Measurements from ENCODE around the gene KDM4C. TPM values are rescaled to one million over a fixed set of nuclear protein-coding genes. Genes with fewer than 3 reads are reported as not detected.

The KDM4C gene
- total RNA-seq, 1 donor from 2014 or later, result 39.8 TPM

- Histone ChIP-seq H3K9me3 (no peaks in the 10 kb centered on the region), H3K27ac (no peak overlapping the region), H3K36me3 (no peaks in the 10 kb centered on the region), H3K4me1 (no peaks in the 10 kb centered on the region), H3K27me3 (ENCODE audit: low read depth) (no peaks in the 10 kb centered on the region), H3K4me3 (no peak overlapping the region)
- DNase-seq (no peak), ATAC-seq (no peak)
- TF ChIP-seq CTCF (IDR thresholded peaks at IDR 0.05), result no peak
- intact Hi-C loops (cut with DNase I), result no loop called here
These were observed 204.2 kb downstream of the KDM4C start for GRCh38 chr9:6961845-6962522.

GRCh38 chr9:6965566-6965965 lies 207.8 kb downstream of the KDM4C start:
- Histone ChIP-seq H3K36me3 (no peaks in the 10 kb centered on the region), H3K27ac (no peak overlapping the region), H3K4me3 (no peak overlapping the region), H3K27me3 (ENCODE audit: low read depth) (no peaks in the 10 kb centered on the region), H3K9me3 (no peaks in the 10 kb centered on the region), H3K4me1 (no peaks in the 10 kb centered on the region)
- TF ChIP-seq CTCF (IDR thresholded peaks at IDR 0.05), result no peak
- intact Hi-C loops (cut with DNase I), result no loop called here
- no peak for DNase-seq
- ATAC-seq, result no peak

GRCh38 chr9:6968271-6968670 lies 210.5 kb downstream of the KDM4C start:
- Histone ChIP-seq H3K4me1 (no peaks in the 10 kb centered on the region), H3K27me3 (ENCODE audit: low read depth) (no peaks in the 10 kb centered on the region), H3K36me3 (no peaks in the 10 kb centered on the region), H3K27ac (no peak overlapping the region), H3K4me3 (no peak overlapping the region), H3K9me3 (no peaks in the 10 kb centered on the region)
- no peak for TF ChIP-seq CTCF (IDR thresholded peaks at IDR 0.05)
- no peak for DNase-seq
- intact Hi-C loops (cut with DNase I), result no loop called here
- ATAC-seq, result no peak

- ATAC-seq (no peak), DNase-seq (no peak)
- no peak overlapping the region for H3K27ac ChIP-seq
- no peaks in the 10 kb centered on the region for H3K27me3 ChIP-seq (ENCODE audit: low read depth)
- no peak for TF ChIP-seq CTCF (IDR thresholded peaks at IDR 0.05)
- no peak overlapping the region for H3K4me3 ChIP-seq
- no peaks in the 10 kb centered on the region for H3K36me3 ChIP-seq
- intact Hi-C loops (cut with DNase I), result no loop called here
- H3K9me3 ChIP-seq, result no peaks in the 10 kb centered on the region
- H3K4me1 ChIP-seq, result no peaks in the 10 kb centered on the region
These were observed 212.0 kb downstream of the KDM4C start for GRCh38 chr9:6969805-6970204.

- H3K27me3 ChIP-seq (ENCODE audit: low read depth), result no peaks in the 10 kb centered on the region
- H3K36me3 ChIP-seq, result no peaks in the 10 kb centered on the region
- H3K9me3 ChIP-seq, result no peaks in the 10 kb centered on the region
- intact Hi-C loops (cut with DNase I), result no loop called here
- no peak for TF ChIP-seq CTCF (IDR thresholded peaks at IDR 0.05)
- DNase-seq, result no peak
- no peak for ATAC-seq
- no peaks in the 10 kb centered on the region for H3K4me1 ChIP-seq
- no peak overlapping the region for H3K4me3 ChIP-seq
- H3K27ac ChIP-seq, result no peak overlapping the region
These were observed 215.3 kb downstream of the KDM4C start for GRCh38 chr9:6973089-6973488.
